Measurements from ENCODE around the gene NHSL2.
"Not testable (repeated sequence)": the region's sequence is repeated elsewhere in the genome, so short reads cannot be mapped to it uniquely, and the experiment has no call there.

NHSL2 gene

DNA sequence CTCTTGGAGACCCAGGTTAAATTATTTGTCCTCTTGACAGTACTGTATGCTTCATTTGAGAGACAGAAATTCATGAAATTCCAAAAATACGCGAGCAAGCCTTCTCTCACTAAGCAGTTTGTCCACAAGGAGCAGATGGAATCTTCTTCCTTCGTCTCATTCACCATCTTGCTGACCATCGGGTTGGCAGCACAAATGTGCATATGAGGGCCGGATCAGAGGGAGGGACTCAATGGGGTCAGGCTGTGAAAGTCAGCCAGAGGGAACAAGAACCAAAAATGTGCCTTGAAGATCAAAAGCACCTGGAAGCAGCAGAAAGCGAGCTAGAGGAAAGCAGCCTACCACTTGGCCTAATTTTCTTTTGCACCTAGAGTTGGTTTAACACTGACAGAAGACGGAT, 16.4 kb downstream of the NHSL2 start:
- DNase-seq: no peak

DNA sequence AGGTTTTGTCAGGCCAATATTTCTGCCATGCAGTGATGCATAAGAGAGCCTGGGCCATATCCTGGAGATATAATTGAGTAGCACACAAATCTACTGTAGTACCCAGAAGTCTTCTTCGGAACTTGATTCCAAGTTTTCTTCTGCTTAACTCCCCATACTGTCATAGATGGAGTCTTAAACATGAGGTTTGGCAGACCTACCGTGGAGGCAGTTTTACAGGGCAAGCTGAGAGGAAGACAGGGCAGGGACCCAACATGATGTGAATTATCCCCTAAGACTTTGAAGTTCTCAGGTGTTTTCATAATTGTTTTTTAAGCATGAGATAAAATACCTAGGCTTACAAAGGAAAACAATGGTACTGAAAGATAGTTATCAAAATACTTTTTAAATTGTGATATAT, 18.2 kb downstream of the NHSL2 start:
- no peak for DNase-seq

- DNase-seq: no peak
Observed at GRCh38 chrX:71930298-71930697, 19.7 kb downstream of the NHSL2 start.

- DNase-seq: no peak
Observed at GRCh38 chrX:71935476-71935875, 24.8 kb downstream of the NHSL2 start.

GRCh38 chrX:71936632-71937031, 26.0 kb downstream of the NHSL2 start:
- DNase-seq: no peak

- no peak for DNase-seq
Observed at GRCh38 chrX:71938371-71938770, 27.7 kb downstream of the NHSL2 start.

DNA sequence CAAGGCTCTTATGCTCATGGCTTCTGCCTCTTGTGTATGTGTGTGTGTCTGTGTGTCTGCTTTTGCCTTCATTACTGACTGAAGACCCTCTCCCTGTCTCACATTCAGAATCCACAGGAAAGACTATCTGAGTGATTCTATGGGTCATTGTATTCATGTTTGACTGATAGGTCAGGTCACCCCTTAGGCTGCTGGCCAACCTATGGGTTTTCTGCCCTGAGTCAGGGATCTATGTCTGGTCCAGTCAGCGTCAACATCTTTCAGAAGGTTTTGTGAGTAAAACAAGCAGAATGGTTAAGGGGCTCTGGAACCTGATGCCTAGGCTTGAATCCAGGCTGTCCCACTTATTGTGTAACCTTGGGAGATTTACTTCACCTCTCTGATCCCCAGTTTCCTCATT, 30.5 kb downstream of the NHSL2 start:
- DNase-seq: no peak

DNA sequence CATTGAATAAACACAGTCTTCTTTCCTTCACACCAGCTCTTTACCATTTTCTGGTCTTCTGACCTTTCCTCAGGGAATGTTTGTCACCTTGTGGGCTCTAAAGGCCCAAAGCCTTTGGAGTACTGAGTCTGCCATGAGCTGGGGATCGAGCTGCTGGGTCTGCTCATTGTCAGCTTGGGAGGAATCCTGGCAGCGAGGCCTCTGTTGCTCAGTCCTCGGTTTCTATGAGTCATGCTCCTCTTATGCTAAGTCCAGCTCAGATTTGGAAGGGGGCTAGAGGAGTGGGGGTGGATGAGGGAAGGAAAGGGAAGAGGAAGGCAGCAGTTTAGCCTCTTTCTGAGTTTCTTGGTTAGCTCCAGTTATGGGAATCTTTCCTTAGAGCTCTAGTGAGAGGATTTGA, 31.1 kb downstream of the NHSL2 start:
- no peak for DNase-seq

DNA sequence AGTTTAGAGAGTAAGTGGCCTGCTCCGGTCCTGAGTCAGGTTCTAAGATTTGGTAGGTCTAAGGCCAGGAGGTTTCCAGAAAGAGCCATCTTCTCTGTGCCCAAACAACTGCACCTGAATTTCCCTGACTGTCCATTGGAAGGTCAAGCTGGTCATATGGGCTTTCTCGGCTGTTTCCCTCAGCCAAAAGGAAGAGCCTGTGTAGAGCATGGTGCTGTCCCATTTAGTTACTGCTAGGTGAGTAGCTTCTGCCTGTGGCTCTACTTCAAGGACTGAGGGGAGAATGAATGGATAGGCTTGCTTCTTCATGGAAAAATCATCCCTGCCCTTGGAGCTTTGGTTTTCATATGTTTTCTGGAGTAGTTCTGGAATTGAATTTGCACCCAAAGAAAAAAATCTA, 33.7 kb downstream of the NHSL2 start:
- no peak for DNase-seq

- no peak for DNase-seq
Observed at GRCh38 chrX:71945237-71945805, 34.7 kb downstream of the NHSL2 start.

- DNase-seq: no peak
Observed at GRCh38 chrX:71949363-71949762, 38.7 kb downstream of the NHSL2 start.

- DNase-seq: no peak
Observed at GRCh38 chrX:71949844-71950445, 39.3 kb downstream of the NHSL2 start.

DNA sequence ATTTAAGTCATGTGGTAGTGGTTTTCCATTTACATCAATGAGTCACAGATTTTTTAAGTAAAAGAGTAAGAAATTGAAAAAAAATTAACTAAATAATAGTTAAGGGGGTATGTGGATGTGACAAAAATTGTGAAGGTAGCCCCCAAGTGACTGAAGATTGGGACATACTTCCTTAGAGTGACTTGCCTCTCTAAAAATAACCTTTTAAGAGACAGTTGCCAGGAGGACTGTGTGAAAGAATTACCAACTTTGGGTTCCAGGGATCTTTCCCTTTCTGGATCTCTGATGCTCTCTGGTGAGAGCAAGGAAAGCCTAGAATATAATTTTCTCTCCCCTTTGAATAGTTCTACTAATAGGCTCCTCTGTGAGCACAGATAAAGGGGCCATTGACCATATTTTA, 42.7 kb downstream of the NHSL2 start:
- DNase-seq: no peak

DNA sequence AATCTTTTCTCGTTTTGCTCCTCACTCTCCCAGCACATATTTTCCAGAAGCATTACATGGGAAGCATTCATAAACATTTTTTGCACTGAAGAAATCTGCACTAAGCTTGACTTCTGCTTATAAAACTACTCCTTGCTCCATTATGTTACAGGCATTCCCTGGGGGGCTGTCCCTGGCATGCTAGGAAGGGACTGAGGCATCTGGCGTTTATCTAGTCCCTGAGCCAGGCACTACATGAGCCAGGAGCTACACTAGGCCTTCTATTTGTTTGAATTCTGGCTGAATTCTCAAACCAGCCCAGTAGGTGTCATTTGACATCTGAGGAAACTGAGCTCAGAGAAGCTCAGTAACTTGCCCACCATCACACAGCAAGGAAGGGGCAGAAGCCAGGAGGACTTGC, 43.3 kb downstream of the NHSL2 start:
- DNase-seq: no peak

GRCh38 chrX:71954458-71954857, 43.8 kb downstream of the NHSL2 start:
- DNase-seq: no peak

DNA sequence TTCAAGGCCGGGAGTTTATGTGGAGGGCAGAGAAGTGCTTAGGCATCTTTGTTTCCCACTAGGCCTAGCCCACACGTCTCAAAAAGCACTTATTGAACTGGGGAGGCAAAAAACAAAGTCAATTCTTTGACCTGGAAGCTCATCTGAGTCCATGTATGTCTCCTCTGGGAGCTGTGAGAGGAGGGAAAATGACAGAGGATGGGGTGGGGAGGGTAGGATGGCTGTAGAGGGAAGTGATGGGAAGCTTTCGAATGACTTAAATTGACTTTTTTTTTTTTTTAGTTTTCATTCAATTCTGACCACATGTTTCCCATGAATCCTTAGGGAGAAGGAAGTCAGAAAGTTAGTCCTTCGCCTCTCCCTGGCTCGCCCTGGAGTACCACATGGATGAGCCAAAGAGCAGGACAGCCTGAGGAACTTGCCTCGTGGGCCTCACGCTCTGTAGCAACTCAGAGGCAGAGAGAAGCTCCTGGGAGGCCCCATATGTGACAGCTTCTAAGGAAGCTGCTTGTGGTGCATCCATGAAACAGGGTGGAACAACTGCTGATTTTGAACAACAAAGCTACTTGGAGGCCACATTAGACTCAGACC, 45.0 kb downstream of the NHSL2 start:
- no peak for DNase-seq

DNA sequence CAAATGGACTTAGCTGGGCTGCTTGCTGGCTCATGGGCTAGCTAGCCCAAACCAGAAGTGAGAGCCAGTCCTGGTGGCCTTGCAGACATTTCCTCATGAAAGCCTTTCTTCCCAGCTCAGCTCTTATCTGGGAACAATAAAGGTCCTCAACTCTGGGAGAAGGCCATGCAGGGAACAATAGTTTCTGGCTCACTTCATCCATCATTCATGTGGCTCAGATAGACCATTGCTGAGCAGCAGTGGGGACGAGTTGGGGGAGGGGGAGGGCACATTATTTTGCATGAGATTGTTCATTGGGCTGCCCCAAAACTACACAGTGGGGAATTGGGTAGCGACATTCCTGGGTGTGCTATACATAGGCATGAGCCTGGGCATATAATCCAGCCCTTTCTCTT, 47.6 kb downstream of the NHSL2 start:
- DNase-seq: no peak

- DNase-seq: not testable (repeated sequence)
Observed at GRCh38 chrX:71964184-71964583, 53.5 kb downstream of the NHSL2 start.

DNA sequence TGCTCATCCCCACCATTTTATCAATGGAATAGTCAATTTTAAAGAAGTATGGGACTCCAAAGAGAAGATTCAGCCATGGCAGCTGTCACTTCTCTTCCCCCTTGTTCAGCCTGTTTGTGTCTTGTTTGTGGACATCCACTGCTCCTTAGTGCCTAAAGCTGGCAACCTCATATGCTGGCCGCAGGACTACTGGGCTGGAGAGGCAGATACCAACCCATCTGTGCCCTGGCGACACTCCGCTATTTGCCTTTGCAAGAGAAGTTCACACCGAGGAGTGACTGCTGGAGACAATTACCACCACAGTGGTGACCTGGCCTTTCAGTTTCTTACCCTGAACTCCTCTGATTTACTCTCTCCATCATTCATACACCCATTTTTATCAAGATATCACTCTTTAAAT, 64.3 kb downstream of the NHSL2 start:
- no peak for DNase-seq

GRCh38 chrX:71976753-71977152, 66.1 kb downstream of the NHSL2 start:
- DNase-seq: no peak

GRCh38 chrX:71978164-71978563, 67.5 kb downstream of the NHSL2 start:
- DNase-seq: no peak

- no peak for DNase-seq
Observed at GRCh38 chrX:71989768-71990426, 79.3 kb downstream of the NHSL2 start.

DNA sequence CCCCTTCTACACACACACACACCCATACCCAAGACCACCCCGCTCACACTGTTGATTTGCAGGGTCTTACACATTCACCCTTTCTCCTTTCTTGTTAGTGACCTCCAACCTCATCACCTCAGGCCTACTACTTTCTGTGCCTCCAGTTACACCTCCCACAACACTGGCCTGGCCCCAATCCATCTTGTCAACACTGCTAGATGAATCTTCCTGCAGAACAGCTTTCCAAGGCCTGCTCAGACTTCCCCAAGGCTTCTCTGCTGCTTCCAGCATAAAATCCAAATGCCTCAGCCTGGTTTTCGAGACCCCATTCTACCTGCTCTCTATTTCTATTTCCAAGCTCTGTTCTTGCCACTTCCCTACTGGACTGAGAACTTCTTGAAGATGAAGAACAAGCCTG, 79.9 kb downstream of the NHSL2 start:
- no peak for DNase-seq

GRCh38 chrX:71991164-71991563, 80.5 kb downstream of the NHSL2 start:
- DNase-seq: no peak

Measured in activated CD4-positive, alpha-beta T cell treated with anti-CD3 and anti-CD28 coated beads, Interleukin-10, Interleukin-2, amounts not matched to agents 100 ng/mL and 50 ng/mL, durations not matched to agents 16 hours and 8 hours (primary cell).